Activated CD4-positive, alpha-beta T cell treated with anti-CD3 and anti-CD28 coated beads, Interleukin-2, amount 50 U/mL, for 16 hours (primary cell): ENCODE measurements around the gene TSPAN9.
A peak's percentile ranks its signal among the peaks of the same experiment; 100 is the strongest.

ENCODE experiments used
- DNase-seq: peaks from one replicate; pipeline ENCODE4 v3.0.0-alpha.2; 2020

The TSPAN9 gene

DNA sequence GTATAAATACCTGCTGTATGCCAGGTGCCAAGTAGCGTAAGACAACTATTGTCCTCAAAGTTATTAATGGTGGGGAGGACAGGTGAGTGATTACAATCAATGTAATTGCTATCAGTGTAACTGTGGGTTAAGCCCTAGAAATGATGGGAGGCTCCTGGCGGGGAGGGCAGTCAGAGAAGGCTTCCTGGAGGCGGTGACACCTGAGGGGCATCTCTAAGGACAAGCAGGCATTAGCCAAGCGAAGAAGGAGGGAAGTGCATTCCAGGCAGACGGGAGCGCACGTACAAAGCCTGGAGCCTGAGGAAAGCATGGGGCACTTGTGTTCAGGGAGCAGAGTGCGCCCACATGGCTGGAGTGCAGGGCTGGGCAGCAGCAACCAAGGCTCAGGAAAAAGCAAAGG lies 230.9 kb downstream of the TSPAN9 start:
- DNase-seq = no peak

DNA sequence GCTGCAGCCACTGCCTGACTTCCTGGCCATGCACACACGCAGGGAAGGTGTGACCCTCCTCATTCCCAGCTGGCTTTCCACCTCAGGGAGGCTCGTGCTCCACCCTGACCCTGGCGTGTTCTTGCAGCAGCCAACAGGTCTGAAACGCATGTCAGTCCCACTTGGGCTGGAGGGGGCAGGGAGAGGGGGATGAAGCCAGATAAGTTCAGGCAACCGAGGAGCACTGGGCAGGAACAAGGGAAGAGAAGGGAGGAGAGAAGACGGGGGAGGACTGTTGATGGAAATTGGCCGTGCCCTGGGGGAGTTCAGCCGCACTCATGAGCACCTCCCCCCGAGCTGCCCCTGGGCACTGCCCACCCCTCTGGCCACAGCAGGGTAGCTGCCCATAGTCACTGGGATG lies 231.4 kb downstream of the TSPAN9 start:
- DNase-seq = no peak

DNA sequence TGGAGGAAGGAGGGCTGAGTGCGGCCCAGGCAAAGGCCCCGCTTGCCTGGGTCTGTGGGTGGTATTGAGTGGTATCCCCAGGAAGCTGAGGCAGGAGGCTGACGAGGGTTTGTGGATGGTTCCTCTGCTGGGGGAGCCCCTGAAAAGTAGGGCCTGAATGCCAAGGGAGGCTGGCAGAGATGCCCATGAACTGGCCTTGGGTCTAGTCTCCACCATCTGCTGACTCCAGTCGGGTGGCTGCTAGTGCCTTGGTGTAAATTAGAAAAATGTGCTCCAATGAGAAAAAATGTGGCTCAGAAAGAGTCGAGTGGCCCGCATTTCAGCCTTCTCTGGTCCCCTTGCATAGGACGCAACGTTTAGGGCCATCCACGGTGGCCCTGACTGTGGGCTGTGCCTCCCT lies 232.6 kb downstream of the TSPAN9 start:
- no peak for DNase-seq

DNA sequence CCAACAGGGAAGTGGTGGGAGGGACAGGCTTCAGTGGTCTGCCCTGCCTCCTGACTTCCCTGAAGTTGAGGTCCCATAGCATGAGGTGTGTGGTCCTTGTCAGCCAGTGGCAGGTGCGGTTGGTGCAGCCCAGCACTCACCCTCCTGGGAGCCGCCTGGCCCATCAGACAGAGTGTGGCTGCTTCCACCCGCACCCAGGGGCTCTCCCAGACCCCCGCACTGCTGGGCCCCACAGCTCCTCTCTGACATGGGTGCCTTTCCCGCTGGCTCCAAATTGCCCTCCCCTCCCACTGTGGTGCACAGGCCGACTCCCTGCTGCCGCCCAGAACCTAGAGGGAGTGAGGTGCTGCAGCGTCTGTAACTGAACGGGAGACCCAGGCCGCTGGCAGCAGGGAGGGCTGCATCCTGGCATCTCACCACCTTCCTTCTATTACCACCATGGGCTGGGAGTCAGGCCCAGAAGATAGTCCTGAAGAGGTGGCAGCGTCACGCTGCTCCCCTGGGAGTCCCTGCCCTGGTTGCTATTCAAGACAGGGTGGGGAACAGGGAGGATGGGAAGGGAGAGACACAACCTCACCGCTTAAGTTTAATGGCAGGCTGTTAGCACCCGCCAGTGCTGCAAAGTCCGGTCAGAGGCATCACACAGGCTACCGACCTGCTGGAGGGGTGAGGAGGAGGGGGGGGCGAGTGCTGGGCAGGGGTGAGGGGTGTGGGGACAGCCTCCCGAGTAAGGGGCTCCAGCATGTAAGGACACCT lies 233.3 kb downstream of the TSPAN9 start:
- DNase-seq = no peak

DNA sequence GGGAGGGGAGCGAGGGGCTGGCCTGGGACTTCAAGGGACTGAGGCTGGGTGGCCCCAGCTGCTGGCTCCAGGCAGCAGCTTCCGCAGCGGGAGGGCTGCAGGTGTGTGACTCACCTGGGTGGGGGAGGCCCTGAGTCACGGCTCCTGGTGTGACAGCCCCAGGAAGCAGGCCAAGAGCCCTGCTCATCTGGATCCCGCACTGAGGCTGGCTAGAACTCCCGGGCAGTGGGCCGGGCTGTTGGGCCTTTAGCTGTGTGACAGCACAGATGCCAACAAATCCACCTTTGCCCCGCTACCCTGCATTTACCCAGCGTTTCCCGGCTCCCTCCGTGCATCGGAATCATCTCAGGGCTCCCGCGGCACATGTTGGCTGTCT lies 233.8 kb downstream of the TSPAN9 start:
- DNase-seq = no peak

DNA sequence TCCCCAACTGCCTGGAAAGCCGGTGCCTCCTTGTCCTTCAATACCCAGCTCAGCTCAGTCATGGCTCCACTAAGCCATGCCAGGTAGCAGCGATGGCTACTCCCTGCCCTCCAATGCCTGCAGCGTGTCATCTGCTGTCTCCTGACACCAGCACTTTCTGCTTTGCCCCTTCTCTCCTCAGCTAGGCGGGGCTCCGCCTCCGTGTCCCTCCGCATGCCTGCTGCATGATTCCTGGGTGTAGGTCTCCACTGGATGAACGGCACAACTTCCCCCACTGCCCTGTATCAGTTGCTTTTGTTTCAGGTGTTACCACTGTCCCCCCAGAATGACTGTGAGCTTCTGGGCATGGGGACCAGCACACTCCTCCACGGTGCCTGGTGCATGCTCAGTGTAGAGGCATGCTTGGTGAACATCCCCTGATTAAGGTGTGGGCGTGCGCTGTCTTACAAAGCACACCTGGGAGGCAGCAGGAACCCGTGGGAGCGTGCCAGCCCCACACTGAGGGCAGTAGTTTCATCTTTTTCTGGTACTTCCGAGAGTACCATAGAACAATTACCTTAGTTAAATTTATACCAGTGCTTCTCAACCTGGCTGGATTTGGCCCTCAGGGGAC lies 234.4 kb downstream of the TSPAN9 start:
- no peak for DNase-seq

DNA sequence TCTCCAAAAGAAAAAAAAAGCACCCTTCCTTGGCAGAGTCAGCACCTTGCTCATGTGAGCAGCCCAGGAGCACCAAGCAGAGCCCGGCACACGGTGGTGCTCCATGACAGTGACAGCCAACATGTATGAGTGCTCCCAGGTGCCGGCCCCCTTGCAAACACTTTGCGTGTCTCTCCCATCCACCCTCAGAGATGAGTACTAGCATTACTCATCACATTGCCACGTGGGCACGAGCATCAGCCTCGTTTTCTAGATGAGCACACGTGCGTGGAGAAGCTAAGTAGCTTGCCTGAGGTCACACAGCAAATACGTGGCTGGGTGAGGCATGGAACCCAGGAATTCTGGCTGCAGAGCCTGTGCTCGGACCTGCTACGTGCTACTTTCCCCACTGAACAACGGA lies 235.9 kb downstream of the TSPAN9 start:
- DNase-seq = no peak

DNA sequence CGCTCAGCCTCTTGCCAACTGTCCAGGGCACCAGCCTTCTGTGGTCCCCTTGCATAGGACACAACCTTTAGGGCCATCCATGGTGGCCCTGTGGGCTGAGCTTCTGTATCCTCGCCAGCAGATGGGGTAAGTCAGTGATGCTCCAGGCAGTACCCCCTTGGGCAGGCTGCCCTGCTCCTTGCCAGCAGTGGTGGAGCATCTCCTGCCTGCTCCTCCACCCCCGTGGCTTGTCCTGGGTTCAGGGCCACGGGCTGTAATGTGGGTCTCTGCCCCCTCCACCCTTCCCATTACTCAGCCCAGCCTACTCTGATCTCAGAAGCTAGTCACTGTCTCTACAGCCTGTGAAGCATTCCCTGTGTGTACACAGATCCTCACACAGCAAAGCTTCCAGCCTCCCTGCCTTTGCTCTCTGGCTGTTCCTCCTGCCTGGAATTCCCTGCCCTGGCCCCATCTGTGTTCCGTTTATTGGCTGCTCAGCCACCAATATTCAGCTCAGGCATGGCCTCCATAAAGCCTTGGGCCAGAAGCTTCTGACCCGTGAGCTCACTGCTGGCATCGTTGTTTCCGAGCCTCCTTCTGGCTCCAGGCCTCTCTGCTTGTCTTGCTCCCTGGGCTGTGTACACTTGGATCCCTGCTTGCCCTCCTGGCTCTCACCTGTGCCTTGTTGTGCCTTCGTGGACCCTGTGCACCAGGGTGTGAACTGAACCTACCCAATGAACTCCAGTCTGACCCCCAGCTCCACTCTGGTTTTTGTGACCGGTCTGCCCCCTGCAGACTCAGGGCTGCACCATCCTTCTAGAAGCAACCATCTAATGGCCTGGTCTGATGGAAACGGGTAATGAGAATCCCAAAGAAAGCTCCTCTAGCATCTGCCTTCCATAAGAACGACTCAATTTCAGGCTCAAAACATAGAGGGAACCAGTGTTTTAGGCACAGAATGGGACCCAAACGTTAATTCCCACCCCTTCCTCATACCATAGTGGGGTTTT lies 236.8 kb downstream of the TSPAN9 start:
- peak; percentile 14 for DNase-seq

DNA sequence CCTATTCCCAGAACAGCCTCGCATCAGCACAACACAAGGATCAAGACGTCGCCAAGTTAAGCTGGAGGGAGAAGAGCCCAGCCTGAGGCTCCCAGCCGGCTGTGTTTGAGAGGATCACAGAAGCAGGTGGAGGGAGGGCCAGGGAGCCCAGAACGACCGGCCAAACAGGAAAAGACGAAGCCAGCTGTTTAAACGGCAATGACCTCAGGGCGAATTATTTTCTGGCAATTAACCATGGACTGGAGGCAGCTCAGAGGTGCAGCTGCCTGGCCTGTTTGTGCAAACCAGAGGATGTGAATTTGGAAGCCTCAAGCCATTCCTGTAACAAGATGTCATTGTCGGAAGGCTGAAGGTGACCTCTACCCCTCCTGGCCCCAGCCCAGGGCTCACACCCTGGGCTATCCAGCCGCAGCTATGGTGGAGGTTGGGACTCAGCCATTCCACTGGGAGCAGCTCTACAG lies 238.1 kb downstream of the TSPAN9 start:
- no peak for DNase-seq

DNA sequence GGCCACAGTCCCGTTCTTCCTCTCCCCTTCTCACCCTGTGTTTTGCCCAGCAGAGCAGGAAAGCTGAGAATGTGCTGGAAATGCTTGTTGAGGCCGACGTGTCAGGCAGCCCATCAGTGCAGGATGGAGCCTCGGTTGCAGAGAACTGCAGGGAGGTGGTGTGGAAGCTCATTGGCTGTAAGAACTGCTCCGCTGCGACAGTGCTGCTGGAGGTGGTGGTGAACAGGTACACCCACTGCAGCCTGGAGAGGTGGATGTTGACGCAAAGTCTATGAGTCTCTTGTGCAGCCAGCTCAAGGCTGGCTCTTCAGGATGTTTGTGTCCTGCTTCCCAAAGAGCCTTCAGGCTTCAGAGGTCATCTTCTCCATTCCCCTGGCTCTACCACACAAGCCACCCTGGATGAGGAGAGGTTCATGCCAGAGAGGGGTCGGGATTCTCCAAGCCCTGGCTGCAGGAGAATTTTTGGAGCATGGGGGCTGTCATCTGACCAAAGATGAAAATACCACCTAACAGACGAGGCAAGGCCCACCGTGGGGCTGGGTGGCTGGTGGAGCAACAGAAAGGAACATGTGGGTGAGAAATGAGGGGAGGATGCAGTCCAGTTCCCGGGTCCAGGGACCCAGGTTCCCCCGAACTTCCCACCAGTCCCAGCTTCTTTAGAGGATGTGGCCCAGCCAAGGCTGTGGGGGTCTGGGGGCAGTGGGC lies 239.7 kb downstream of the TSPAN9 start:
- DNase-seq = no peak

DNA sequence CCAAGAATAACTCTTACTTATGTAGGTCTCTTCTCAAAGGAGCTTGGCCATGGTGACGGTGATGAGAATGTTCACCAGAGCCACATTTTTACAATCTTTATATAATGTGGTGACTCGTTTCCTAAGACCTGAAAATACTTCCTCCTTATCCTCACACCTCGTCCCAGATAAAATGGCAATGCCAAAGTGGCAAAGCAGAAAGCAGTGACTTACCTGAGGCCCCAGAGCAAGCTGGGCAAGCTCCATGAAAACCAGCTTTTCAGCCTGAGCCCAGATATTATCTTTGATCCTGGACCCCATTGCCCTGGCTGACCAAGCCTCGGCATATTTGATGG lies 240.3 kb downstream of the TSPAN9 start:
- no peak for DNase-seq

DNA sequence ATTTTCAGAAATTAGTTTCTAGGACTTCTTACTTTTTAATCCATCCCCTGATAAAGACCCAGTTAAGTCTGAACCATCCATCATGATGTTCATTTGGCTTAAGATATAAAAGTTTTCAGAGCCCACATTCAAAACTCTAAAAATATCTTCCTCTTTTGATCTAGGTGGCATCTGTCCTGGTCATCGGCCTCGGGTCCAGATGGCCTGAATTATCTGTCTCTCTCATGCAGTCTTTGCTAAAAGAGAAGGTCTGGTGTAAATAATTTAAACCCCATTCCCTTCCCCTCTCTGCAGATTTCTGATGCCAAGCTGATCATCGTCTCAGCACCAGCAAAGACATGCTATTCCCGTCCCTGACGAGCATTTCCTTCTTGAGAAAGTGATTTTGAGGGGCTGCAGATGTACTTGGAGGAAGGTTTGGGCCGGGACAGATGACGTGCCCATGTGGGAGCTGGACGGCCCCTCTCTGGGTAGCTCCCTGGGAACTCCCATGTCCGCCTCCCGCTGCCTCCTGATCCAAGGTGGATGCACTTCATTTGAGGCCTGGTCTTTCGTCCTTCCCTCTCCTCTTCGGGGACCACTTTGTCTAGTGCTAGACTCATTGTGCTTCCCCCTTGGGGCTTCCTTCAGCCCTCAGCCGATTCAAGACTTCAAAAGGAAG lies 240.8 kb downstream of the TSPAN9 start:
- DNase-seq = no peak

DNA sequence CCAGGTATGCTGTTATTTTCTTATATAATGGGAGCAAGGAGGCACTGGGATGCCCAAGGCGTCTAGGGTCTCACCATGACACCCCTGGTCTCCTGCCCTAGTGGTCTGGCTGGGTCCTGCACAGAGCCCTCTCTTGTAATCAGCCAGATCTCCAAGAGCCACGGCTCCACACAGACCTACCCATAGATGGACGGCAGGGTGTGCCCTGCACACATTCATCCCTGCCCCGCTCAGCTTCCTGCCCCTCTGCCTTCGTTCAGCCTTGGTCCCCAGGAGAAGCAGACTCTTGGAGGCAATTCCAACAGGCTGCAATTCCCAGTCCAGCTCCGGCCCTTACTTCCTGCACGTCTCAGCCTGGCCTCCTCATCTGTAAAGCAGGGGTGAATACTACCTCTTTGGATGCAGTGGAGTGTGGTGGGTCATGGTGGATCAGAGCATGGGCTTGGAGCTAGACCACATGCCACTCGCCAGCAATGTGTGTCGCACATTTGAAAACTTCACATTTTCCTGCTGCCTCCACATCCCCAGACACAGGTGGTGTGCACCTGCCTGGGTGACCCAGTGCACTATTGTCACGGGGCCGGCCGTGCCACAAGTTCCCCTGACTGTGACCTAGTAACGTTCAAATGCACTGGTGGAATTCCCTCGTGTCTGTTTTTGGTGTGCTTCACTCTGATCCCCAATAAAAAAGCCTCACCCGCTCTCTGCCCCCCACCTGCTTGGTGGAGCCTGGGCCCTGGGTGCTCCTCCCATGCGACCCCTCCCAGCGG lies 242.7 kb downstream of the TSPAN9 start:
- DNase-seq = no peak

DNA sequence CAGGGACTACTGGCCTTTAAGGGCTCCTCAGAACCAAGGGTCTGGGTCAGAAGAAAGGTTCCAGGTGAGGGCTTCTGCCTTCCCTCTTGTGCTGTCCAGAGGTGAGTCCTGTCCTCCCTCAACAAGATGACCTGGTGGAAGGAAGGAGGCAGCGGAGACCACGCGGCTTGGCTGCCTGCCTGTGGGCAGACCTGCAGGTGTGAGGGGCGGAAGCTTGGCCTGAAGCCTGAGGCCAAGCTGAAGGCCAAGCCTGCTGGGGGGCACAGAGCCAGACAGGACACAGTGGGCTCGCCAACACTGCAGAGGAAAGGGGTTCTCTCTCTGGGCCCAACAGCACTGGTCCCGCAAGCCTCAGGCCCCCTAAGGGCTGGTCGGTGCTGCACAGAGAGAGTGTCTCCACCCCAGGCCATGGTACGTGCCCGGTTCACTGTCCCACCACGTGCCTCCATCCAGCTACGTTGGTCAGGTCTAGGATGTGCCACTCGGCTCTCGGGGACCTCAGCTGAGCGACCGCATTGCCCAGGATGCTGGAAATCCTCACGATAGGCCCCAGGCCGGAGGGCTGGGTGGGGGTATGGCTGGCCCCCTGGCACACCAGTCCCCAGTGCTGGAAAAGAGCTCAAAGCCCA lies 243.8 kb downstream of the TSPAN9 start:
- no peak for DNase-seq

DNA sequence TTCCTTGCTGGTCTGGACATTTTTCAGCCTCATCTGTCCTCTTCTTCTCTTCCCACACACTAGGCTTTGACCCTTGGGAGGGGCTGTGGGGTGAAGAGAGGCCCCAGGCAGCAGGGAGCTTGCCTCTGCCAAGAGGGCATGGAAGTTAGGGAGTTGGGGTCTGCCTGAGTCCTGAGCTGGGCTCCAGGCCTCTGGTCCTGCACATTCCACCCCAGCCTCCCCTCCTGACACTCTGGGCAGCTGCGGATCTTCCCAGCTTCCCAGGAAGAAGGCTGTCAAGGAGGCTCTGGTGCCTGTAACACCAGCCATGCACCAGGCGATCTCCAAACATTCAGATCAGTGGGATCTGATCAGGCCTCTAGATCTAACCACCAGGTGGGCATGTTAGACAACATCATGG lies 244.7 kb downstream of the TSPAN9 start:
- no peak for DNase-seq

DNA sequence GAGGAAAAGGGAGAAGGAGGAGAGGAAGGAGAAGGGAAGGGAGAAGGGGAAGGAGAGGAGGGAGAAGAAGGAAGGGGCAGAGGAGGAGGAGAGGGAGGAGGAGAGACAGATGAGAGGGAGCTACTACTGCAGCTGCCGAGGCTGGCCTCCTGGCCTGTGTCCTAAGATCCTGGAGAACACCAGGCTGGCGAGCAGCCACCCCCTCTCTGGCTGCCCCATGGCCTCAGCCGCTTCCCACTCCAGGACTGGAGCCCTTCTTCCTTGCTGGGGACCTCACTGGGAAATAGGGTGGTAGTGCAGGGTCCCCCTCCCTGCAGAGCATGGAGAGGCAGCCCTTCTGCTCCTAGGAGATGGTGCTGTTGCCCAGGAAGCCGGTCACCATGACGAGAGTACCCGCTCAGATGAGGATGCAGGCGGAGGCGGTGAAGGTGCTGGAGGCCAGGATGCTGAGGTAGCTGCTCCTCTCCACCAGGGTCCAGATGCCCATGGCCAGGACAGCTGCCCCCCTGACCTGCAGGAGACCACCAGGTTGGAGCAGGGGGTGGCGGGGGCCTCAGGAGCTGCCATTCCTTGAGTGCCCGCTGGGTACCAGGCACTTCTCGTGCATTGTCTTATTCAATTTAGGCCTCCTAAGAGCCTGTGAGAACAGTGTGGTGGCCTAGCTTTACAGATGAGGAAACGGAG lies 246.0 kb downstream of the TSPAN9 start:
- DNase-seq = no peak

DNA sequence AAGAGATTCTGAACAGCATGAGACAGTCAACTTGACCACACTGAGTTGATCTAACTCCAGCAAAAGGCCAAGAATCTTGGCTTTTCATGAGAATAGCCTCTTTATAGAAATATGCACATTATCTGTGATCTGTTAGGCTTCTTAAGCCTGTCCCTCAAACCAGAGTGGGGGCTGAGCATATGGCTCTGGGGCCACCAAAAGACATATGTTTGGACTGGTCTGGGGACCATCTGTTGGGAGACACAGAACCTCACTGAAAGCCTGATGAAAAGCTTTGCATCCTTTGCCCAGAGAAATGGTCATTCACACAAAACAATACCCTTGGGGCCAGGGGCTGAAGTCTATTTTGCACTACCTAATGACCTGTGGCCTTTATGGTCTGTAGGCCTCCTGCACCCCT lies 248.6 kb downstream of the TSPAN9 start:
- DNase-seq = no peak

DNA sequence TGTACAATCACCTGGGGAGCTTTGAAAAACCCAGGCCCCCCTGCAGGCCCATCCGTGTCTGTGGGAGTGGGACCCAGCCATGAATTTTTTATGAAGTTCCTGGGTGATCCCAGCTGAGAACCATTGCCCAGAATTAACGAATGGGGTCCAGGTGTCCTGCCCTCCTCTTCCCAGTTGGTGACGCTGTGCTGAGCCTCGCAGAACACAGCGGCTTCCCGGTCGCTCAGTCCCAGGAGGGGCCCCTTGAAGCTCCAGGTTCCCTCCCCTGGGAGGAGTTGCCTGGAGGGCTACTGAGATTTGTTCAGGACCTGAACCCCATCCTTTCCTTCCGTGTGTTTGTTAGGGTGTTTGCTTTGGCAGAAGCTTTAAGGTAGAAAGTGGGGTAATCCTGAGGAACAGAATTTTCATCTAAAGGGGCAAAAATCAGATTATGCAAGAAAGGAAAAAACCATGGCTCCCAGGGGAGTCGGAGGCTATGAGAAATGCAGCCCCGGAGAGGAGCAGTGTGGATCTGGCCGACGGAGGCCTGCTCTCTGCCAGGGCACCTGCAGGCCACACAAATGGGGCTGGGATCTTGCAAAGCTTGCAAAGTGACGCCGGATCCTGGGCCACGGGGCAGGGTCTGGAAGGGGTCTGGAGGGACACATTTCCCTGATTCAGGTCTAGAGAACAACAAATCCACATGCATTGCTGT lies 249.1 kb downstream of the TSPAN9 start:
- DNase-seq = no peak

DNA sequence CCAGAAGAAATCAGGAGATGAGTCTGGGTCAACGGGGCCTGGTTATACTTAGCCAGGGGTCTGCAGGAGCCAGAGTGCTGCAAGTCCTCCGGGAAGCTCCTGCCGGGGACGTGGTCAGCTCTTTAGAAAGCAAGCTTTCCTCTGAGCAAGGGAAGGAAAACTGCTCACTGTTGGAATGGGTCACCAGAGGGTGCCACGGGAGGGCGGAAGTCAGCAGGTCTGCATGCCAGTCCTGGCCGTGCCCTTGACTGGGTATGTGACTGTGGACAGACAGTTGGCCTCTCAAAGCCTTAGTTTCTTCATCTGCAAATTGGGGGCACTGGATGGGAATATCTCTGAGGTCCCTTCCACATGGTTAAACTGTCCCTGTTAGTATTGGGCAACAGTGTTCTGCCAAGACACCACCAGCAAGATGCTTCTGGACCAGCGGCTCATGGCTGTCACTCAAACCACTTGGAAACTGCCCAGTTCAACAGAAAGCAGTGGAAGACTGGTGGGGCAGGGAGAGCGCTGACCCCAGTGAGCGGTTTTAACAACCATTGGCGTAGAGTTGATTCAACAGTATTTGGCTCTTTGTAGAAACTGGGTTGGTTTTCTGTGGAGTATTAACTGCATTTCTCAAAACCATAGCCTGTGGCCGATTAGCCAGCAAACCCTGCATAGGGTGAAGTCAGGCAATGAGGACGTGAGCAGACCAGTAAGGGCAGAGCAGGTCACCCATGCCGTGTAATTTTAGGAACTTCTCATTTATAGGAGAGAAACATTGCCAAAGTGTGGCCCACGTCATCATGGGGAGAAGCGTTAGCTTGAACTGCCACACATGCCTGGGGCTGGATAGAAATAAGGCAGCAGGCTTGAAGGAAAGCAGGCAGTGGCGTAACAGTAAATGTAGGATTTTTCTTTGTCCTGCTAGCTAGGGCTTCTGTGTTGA lies 249.9 kb downstream of the TSPAN9 start:
- no peak for DNase-seq
